HG03135 (cell line): ENCODE measurements around the gene TACC2.

Experiments
- ATAC-seq: cut with Tn5 transposase; IDR thresholded peaks from one replicate; pipeline ENCODE4 v1.9.1; 2021; ENCODE audit warnings: mild to moderate bottlenecking, moderate library complexity; ENCODE audit not compliant: unreplicated experiment

TACC2 gene

DNA sequence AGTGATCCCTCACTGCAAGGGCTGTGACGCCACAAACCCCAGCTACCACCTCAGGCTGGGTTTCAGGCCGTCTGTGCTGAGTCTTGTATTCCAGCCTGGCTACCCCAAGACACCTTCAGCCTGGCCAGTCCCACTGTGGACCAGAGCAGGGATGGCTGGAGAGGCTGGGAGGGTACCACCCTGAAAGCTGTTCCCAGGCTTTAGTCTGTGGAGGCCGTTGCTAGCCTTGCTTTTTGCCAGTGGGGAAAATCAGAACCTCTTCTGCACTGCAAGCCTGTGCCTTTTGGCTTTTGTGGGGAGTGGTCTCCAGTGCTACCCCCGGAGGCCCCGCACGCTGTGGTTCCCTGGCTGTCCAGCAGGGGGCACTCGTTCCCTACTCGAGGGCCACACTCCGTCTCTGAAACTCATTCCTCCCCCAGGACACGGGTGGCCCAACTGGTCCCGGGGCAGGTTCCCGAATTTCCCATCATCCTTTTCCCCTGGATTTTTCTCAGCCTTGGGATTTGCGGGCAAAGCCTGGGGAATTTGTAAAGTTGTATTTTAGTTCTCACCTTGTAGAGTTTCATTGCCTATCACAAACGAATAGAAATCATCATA, 153.8 kb downstream of the TACC2 start:
- ATAC-seq = no peak

DNA sequence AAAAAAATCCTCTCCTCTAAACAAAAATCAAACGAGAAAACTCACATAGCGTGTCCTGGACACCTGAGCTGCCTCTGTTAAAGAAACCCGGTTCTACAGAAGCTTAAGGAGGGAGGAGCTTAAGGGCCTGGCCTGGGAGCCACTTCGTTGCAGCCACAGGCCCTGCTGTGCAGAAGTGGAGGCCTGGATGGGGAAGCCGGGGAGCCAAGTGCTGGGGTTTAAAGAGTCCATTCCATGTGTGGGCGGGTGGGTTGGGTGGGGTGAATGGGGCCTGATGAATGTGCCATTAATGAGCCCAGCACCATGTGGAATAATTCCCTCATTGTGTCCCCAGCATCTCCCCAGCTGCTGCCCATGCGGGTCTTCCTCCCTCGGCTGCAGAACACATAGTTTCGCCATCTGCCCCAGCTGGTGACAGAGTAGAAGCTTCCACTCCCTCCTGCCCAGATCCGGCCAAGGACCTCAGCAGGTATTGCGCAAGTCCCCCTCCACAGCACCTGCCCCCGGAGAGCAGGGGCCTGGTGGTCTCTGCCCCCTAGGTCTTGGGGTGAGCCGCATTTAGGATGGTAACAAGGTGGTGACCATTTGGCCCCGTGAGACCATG, 154.4 kb downstream of the TACC2 start:
- no peak for ATAC-seq

DNA sequence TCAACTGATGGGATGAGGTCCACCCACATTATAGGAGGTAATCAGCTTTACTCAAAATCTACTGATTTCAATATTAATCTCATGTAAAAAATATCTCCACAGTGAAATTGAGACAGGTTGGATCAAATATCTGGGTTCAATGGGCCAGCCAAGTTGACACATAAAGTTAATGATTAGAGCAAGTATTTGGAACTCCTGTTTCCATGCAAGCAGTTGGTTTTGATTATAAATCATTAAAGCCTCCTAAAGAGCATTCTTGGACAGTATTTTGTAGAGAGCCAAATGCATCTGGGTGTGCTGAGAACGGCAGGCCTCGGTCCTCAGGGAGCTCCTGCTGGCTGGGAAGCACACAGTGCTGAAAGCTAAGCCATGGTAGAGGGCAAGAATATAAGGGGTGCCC, 155.2 kb downstream of the TACC2 start:
- ATAC-seq = no peak

DNA sequence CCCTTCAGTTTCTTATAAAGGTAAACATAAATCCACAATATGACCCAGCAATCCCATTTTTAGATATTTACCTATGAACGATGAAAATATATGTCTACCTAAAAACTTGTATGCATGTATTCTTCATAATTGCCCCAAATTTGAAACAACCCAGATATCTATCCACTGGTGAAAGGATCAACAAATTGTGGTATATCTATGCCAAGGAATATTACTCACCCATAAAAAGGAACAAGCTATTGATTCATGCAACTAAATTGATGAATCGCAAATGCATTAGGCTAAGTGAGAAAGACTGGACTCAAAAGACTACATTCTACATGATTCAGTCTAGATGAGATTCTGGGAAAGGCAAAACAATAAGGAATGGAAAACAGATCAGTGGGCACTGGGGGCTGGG, 156.2 kb downstream of the TACC2 start:
- ATAC-seq = no peak

DNA sequence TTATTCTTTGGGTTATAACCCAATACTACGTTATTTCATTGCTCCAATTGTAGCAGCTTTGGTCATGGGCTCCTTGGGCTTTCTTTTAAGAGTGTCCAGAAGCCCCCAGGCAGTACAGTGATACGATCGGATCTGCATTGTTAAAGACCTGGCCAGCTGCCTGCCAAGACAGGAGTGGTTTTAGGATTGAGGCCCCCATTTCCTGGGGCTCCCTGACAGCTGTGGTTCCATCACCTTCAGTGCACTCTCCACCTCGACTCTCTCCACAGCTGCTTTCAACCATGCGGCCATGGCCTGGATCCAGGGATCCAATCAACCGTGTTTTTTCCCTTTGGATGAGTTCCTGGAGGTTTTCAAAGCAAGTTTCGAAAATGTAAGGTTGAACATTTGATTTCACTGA, 158.7 kb downstream of the TACC2 start:
- ATAC-seq = no peak

DNA sequence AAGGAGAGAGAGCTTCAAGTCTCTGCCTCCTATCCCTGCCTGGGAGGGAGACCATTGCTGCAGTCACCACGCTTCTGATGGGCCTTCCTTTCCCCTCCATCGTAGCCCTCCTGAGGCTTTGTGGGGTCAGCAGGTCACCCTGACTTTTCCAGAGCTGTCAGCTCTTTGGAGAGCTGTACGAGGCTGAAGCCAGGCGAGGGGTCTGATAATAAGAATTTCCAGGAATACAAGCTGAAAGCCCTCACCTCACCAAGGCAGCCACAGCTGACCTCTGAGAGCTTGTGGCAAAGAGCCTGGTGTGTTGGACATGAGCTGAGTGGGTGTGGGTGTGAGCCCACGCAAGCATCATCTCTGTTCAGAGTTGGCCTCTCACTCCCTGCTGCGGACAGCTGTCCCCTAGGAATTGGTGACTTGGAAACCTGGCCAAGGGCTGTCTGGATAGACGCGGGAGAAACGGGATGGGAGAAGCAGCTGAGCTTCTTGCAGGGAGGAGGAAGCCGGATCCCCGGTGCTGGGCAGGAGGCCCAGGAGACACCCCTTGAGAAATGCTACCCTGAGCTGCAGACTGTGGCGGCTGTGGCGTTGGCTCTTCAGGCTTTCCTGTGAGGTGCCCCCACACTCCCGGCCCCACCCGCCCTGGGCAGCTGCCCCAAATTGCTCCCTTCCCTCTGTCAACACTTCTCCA, 160.1 kb downstream of the TACC2 start:
- ATAC-seq = no peak

DNA sequence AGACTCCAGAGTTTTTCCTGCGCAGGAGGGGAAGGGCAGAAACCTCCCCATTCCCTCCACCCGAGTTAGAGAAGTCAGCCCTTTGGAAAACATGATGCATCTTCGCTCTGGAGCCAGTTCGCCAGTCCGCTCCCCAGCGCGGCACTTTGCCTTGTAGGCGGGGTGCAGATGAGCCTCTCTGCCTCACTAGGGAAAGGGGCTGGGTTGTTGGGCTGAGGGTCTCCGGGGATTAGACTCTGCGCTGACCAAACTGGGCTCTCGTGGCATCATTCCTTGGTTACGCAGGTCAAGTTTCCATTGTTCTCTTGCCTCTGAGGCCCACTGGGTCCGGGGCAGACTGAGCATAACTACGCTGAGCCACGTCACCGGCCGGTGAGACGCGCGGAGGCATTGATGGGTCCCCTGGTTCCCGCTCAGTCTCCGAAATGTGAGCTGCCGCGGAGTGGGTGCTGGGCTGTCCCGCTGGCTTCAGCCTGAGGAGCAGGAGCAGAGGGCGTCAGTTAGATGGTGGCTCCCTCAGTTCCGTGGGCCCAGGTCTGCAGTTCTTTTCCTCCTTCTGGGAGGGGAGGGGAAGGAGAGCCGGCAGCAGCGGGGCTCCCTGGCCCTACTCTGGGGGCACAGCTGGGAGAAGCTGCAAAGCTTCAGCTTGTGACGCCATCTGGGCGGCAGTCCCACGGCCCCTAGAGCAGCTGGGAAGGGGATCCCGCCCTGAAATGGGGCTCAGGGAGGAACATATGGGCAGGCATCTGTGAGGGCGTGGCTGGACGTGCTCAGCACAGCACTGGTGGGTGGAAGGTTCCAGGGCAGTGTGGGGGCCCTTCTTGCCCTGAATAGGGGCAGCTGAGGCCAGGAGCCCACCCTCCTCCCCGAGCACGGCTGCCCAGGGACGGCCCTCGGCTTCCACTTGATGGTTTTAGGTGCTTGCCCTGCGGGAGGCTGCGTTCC, 160.9 kb downstream of the TACC2 start:
- ATAC-seq = no peak

DNA sequence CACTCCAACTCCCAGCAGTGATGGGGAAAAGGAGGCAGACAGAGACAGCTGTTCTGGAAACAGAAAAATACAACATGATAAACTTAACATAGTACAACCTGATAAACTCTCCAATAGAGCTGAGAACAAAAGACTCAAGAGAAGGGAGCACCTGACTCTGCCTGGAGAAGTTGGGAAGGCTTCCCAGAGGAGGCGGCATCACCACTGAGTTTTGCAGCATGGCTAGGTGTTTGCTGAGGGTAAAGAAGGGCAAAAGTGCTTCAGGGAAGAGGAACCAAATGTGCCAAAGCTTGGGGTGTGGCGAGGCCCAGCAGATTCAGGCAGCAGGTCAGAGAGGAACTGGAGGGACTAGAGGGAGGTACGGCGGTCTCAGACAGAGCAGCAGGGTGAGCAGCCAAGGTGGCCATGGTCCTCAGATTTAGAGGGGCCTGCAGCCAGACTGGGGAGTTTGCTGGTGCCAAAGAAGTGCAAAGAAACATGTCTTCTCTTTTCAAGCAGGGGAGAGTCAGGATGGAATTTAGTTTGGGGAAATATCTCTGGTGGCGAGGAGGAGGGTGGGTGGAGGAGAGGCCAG, 162.2 kb downstream of the TACC2 start:
- ATAC-seq = no peak

DNA sequence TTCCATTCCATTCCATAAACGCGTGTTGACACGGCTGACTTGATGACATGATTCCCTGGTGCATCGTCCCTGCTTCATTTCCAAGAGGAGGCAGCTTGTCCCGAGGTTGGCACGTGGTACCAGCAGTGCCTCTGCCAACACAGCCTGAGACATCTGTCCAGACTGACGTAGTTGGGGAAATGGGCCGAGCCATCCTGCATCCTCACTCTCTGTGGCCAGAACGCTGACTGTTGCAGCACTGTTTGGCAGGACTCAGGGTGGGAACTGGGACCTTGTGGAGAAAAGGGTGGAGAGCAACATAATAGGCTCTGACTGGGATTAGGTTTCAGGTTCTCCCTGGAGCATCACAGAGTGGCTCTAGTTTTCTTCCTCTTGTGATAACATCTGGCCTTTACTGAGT, 163.6 kb downstream of the TACC2 start:
- no peak for ATAC-seq

DNA sequence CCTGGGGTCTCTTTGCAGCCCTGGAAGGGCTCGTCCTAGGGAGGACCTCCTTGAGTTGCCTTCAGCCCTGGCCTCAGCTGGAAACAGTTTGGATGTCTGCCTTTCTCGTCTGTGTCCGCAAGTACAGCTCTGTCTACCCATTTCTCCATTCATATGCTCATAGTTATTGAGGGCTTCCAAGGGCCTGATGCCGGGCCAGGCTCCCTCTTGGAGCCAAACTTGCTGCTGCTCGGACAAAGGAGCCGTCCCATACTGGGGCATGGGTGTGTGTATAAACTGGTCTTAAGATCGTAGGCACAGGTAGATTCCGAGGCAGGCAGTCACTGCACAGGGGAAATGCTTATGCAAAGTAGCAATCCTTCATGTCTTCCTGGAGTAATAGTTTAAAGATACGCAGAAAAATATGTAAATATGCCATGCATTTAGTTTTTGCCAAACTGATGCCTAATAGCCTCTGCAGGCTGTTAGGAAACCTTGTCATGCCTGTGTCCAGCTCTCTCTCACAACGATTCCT, 165.1 kb downstream of the TACC2 start:
- ATAC-seq = no peak

DNA sequence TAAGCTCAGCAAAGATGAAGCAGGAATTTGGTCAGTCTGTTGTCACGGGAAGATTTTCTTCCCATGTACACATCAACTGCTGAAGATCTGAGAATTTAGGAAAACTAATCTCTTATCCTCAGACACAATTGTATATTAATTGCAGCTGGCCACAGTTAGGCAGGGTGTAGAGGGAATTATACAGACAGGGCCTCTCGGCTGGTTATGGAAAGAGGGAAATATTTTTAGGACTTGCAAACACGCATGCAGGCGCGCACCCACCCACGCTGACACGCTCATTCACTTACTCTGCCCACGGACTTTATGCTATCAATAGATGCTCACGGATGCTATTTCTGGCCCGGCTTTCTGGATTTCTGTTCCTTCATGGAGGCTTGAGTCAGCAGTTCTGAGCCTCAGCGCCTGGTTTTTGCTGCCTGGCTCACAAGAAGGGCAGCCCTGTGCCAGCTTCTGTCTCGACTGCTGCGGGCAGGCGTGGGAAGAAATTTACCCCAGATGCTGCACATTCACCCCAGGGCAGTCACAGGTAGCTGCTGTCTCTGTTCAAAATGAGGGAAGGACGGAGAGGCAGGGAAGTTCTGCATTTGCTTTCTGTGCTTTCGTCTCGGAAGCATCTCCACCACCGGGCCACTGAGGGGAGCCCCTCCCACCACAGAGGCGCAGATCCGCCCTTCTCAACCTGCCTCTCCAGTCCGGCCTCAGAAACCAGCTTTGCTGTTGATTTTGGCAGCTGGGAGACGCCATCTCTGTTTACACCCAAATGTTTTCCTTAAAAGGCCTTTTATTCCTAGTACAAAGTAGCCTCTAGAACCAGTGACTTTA, 165.8 kb downstream of the TACC2 start:
- ATAC-seq = no peak

DNA sequence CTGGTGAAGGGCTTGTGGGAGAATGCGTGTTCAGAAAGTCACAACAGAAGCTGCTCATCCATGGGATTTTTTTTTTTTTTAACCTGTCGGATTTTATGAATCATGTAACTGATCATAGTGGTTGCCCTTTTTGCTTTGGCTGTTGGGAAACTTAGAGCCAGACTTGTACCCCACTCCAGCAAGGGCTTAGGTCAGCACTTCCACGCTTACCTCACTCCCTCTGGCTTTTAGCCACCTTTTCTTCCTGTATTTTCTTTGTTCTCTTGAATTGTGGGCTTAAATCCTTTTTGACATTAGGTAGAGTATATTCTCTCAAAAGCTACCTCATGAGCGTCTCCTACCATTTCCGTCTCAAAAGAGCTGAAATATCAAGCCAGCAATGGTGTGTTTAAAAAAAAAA, 168.5 kb downstream of the TACC2 start:
- ATAC-seq = no peak

DNA sequence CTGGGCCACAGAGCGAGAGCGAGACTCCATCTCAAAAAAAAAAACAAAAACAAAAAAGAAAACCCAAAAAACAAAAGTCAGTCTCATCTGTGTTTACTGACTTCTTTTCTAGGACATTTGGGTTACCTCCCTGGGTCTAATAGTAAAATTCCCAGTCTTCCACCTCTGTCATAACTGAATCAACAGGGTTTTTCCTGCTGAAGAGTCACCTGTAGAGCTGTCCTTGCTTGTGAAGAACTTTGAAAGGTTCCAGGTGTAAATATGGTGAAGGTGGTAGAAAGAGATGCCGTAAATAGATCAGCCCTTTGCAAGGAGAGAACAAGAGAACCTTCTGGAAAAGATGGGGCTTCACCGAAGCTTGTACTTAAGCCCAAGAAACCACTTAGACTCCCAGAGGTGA, 169.4 kb downstream of the TACC2 start:
- ATAC-seq = no peak

DNA sequence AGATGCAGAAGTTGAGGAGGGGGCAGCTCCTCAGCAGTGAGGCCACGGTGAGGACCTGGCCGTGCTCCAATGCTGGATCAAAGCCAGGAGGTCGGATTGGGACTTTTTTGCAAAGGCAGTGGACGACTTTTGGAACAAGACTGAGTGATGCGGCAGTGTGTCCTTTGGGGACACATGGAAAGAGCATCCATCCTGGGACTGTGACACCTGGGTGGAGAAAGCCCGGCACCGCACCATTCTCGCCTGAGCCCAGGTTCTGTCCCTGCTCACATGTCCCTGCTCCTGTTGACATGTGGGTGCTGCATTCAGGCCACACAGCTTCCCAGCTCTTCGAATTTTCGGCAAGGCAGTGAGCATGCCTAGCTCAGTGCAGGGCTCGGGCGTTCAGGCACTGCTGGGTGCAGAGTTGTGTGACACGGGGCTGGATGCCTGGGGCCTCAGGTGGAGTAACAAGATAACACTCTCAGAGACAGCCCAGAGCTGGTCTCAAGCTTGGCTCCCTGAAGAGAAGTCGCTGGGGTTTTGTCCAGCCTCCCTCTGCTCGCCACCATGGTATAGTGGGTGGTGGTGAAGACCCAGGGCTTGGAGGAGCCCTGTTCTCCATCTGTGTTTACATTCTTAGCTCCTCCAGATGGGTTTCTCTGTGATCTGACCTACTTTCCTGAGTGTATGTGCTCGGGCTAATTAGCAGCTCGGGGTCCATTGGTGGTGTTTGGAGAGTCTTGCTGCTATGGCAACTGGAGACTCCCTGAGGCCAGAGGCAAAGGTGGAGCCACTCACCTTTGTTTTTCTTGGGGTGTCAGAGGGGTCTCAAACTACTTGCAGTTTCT, 170.4 kb downstream of the TACC2 start:
- ATAC-seq = no peak

DNA sequence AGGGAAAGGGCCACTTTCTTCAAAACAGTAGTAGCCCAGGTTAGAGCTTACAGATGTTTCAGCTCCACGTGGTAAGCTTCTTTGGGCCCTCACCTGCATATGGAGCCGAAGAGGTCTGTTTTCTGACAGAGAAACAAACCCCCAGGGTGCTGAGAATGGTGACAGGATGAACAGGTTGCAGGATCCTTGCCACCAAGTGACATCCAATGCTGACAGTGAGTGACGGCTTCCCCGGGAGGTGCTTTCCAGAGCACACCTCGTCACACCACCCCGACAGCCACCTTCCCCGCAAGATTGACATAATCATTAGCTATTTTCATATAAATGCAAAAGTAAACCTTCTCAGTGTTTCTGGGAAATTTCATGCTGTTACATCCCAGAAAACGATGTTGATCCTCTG, 172.8 kb downstream of the TACC2 start:
- no peak for ATAC-seq

DNA sequence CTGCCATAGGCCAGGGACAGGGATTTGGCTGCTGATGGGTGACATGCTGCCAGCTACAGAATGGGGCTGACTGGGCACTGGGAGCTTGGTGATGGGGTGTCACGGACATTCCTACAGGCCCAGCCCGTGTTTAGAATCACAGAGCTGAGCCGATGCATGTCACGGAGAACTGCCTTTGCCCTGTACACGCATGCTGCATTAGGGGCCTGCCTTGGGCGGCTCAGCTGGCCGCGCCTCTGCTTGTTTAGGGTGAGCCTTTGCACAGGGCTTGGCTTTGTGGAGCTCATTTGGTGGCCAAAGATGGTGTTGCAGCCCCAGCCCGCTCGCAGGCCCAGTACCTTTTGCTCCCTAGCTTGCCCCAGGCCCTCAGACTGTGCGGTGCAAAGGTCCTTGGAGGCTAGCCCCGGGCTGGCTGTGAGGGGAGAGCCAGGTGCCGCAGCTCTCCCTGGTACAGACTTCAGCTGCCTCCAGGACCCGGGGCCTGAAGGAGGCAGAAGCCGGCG, 173.8 kb downstream of the TACC2 start:
- ATAC-seq = no peak

DNA sequence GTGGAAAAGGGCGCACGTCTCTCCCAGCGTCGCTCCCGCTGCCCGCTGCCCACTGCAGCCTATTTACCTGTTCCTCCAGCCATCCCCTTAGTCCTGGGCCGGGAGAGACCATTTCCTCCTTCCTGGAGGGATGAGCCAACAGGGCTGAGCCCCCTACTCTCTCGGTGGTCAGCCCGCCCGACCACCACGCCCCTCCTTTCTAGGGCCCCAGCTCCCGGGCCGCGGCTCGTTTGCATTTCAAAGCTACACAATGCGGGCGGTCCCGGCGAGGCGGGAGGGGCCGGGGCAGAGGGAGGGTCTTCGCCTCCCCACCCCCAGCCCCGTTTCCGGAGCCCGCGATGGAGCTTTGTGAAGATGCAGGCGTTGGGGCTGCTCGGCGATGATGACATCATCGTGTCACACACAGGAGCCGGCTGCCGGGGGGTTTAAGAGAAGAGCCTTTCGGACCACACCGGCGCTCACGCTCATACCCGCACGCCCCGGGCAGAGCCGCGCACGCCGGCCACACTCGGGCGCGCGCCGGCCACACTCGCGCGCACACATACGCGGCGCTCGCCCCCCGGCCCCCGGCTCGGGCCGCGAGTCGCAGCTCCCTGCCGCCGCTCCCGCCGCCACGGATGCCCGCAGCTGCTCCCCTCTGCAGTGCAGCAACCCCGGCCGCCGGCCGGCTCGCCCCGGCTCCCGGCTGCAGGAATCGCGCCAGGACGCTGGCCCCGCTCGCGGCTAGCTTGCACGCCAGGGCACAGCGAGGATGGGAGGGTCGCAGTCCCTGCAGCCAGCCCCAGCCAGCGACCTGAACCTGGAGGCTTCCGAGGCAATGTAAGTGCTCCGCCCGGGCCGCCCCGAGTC, 174.4 kb downstream of the TACC2 start:
- no peak for ATAC-seq

DNA sequence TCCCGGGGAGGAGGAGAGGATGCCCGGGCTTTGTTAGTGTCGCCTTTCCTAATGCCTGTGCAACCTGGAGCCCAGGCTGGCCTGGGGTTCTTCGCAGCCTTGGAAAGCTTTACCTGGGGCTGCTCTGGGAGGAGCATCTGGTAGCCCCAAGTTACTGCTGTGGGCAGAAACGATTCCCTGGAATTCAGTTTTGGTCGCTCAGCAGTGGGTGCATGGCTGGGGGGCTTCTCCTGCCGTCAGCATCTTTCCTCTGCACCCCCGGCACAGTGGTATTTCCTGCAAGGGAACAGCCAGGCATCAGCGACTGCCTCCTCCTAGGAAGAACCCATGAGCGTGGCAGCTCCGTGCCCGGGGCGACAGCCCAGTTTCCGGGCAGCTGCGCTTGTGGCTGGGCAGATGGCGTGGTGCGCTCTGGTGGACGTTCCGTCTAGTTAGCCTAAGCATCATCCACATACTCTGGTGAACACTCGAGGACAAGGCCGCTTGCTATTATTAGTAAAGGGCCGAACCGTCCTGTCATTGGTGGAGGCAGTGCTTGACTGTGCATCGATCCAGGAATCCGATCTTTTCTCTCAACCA, 175.1 kb downstream of the TACC2 start:
- ATAC-seq = no peak
